HG02840 (cell line): Measurements from ENCODE around the gene GATA3.

Experiments
- ATAC-seq: cut with Tn5 transposase; IDR thresholded peaks from one replicate; pipeline ENCODE4 v1.9.1; 2021; ENCODE audit warnings: mild to moderate bottlenecking, moderate library complexity, moderate number of reproducible peaks; ENCODE audit not compliant: unreplicated experiment, low FRiP score

Gene GATA3

GRCh38 chr10:8061274-8062211 lies 7.1 kb downstream of the GATA3 start:
- ATAC-seq: no peak

DNA sequence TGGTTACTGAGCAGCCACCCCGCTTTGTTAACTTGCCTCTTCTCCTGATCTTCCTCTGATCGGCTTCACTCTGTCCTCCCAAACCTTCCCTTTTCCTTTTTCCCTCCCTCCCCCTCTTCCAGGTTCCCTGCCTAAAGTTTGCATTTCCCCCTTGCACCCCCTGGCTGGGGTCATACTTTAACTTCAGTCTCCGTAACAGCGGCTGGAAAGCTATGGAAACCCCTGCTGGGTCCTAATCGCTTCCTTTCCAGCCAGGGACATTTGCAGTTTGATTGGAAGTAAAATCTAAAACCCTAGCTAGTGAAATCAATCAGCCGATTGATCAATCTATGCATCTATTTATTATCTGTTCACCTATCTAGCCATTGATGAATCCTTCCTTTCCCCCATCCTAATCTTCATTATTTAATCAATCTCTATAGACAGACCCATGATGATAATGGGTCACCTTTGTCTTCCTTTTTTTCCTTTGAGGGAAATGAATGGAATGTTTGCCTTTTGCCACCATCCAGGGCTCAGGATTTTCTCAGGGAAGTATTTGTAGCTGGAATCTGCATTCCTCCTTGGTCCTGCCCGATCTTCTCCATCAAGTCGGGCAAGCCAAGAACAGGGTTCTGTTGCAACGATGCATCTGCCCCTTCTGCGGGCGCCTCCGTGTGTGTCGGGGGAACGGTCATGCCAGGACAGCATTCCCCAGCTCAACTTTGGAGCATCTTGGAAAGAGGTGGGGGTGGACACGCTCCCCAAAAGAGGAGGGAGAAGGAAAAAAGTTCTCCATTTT lies 8.8 kb downstream of the GATA3 start:
- ATAC-seq: no peak

- ATAC-seq: no peak
Observed at GRCh38 chr10:8063935-8064334, 9.4 kb downstream of the GATA3 start.

GRCh38 chr10:8064436-8064835 lies 9.9 kb downstream of the GATA3 start:
- ATAC-seq: no peak

DNA sequence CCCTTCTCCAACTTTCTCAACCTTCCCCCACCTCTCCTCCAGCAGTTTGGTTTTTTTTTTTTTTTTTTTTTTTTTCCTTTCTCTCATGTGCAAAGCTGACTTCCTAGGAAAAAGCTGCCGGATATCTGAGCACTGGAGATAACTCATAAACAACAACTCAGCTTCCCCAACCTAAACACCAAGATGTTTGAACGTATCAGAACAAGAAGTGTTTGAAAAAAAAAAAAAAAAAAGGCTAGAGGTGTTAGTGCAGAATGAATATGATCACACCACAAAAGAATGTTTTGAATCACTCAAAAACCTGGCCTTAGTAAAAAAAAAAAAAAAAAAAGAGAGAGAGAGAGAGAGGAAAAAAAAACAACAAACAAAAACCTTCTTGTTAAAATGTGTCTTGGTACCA lies 11.2 kb downstream of the GATA3 start:
- ATAC-seq: no peak

- no peak for ATAC-seq
Observed at GRCh38 chr10:8066124-8066523, 11.6 kb downstream of the GATA3 start.

DNA sequence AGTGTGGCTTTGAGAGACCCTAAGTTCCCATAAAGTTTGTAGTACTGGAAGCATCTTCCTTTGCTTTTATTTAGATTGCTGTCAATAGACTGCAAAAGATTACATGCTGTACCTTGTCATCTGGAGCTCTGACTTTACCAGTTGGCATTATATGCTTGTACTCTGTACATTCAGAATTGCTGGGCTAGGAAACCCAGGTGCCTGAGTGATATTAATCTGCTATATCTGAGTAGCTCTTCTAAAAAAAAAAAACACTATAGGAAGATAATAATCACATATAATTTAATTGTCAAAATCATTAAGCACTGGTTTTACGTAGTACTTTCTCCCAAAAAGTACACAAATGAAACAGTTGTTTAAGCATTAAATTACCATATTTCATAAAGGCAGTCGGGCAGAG lies 12.3 kb downstream of the GATA3 start:
- no peak for ATAC-seq

- no peak for ATAC-seq
Observed at GRCh38 chr10:8069108-8069507, 14.6 kb downstream of the GATA3 start.

GRCh38 chr10:8069627-8070026 lies 15.1 kb downstream of the GATA3 start:
- no peak for ATAC-seq

DNA sequence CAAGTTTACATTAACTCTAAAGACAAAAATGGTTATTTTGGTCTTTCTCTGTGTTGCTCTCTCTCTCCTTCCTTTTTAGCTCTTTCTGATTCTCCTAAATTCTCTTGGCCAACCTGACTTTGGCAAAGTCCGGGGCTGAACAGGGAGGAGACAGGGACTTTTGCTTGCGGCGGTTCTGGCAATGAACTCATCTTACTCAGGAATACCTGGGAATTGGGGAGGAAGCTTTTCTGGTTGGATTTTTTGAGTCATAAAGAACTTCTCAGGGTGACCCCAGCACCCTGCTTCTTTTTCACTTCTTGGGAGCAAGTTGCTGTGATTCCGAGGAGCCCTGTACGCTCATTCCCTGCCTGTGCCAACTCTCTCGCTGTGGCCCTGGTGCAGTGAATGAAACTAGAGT lies 16.0 kb downstream of the GATA3 start:
- ATAC-seq: no peak

DNA sequence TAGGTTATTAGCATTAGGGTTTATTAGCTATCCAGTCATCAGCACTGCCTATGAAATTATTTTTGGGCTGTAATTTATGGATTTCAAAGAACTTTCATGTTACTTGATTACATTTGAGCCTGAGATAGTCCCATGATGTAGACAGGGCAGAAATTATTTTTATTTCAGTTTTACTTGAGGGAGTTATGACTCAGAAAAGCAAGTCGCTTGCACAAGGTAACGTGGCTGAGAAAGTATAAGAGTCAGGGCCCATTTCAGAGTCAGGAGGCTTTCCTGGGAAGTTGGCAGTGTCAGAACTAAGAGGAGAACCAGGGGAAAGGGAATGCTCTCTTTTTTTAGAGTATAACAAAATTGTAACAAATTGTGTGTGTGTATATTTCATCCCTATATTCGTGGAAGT lies 16.5 kb downstream of the GATA3 start:
- ATAC-seq: no peak

- no peak for ATAC-seq
Observed at GRCh38 chr10:8071666-8072065, 17.2 kb downstream of the GATA3 start.

DNA sequence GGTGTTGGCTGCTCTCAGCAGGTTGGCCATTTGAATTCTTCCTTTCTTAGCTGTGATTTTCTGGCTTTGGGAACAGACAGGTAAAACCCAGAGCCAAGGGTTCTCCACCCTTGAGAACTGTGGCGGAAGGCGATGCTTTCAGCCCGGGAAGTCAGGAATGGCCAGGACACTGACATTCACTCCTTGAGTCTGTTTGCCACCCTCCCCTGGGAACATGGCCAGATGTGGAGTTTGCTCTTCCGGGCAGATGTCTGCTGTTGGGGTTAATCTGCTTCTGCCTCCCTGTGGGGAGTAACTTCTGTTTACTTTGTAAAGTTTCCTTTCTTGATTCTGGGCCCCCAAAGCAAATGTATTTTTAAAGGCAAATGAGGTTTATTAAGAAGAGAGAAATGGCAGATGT lies 17.7 kb downstream of the GATA3 start:
- ATAC-seq: no peak

DNA sequence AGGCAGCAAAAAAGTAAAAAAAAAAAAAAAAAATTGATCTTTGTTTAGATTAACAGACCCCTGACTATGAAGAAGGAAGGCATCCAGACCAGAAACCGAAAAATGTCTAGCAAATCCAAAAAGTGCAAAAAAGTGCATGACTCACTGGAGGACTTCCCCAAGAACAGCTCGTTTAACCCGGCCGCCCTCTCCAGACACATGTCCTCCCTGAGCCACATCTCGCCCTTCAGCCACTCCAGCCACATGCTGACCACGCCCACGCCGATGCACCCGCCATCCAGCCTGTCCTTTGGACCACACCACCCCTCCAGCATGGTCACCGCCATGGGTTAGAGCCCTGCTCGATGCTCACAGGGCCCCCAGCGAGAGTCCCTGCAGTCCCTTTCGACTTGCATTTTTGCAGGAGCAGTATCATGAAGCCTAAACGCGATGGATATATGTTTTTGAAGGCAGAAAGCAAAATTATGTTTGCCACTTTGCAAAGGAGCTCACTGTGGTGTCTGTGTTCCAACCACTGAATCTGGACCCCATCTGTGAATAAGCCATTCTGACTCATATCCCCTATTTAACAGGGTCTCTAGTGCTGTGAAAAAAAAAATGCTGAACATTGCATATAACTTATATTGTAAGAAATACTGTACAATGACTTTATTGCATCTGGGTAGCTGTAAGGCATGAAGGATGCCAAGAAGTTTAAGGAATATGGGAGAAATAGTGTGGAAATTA lies 19.4 kb downstream of the GATA3 start:
- ATAC-seq: no peak

DNA sequence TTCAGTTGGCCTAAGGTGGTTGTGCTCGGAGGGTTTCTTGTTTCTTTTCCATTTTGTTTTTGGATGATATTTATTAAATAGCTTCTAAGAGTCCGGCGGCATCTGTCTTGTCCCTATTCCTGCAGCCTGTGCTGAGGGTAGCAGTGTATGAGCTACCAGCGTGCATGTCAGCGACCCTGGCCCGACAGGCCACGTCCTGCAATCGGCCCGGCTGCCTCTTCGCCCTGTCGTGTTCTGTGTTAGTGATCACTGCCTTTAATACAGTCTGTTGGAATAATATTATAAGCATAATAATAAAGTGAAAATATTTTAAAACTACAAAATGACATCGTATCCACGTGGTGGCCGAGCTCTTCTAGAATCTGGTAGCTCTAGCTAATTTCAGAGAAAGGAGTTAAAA lies 20.4 kb downstream of the GATA3 start:
- ATAC-seq: no peak

DNA sequence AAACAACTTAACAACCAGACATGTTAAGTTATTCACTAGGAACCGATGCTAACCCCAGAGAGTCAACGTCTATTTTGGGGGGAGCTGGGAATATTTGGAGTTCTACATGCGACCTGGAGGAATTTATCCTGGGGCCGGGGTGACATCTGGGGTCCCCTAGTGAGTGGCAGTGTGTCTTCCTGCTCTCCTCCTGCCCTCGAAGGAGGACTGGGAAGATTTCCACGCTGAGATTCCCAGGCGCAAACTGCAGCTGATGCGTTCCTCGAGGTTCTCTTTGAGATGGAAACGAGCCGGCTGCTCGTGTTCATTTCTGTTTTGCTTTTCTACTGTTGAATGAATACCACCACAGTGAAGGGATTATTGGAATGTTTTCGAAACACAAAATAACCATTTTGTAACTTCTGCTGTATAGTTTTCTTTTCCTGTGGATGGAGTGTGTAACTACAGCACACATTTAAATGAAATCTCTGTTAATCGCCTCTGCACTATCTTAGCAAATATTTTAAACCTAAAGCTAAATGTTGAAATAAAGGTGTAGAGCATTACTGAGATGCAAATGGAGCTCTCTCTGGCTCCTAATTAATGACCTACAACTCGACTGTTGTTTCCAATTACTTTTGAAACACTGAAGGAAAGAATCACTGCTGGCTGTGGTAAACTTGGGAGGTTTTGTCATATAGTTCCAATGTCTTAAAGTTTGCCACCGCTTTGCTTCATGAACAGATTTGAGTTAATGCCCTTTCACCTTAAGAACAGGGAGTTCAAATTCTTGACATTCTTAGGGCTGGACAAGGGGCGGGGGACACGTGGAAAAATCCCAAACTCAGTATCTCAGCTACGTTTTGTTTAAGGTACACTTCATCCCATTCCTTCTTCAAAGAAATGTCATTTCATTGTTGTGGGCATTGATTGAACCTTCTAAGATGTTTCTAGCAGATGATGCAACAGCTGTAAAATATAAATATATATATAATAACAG lies 21.1 kb downstream of the GATA3 start:
- no peak for ATAC-seq

GRCh38 chr10:8076933-8077332 lies 22.4 kb downstream of the GATA3 start:
- ATAC-seq: no peak

DNA sequence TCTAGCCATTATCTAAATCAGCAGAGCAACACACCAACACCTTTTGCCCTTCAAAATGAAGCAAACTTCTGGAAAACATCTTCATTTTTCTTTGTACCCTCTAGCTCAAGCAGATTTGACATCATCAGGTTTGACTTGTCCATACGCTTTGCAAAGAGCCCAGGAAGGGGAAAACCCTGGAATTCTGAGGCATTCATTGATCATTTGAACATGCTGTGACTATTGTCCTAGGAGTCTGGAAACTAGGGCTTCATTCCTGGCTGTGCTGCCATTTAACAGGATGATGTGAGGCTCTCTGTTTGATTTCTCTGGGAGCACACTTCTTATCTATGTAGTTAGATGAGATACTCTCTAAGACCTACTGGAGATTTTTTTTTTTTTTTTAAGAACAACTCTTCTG lies 23.5 kb downstream of the GATA3 start:
- no peak for ATAC-seq

DNA sequence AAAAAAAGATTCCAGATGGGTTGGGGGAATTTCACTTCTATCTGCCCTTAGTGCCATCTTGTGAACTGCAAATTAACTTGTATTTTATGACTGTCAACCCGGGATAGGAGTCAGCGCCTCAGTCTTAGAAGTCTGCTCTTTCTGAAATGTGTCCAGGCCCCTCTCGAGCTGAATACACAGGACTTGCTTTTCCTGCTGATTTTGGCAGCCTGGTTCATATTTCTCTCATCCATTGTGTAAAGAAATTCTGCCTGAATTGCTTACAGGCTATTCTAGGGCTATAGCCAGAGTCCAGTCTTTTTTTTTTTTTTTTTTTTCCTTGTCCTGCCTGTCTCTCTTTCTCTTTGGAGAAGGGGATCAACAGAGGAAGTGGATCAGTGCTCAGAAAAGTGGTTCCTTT lies 24.6 kb downstream of the GATA3 start:
- ATAC-seq: no peak

GRCh38 chr10:8084799-8085198 lies 30.3 kb downstream of the GATA3 start:
- ATAC-seq: no peak
